HPDE6-E6E7 (cell line): ENCODE data around the gene SLC27A3.

ENCODE experiments used
- DNase-seq: peaks from one replicate; pipeline ENCODE4 v3.0.0; 2011; ENCODE audit warnings: missing footprints; ENCODE audit errors: extremely low spot score

Gene SLC27A3

DNA sequence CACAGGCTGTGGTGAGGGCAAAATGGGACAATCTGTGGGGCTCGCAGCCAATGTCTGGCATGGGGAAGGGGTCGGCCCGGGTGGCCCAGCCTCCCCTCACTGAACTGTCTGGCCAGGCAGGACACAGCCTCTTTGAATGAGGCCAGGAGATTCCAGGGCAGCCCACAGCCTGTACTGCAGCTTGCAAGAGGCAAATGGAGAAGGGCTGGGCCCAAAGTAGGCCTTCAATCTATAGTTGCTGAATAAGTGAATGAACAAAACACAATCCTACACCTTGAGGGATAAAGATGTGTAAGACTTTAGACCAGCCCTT is 23.2 kb downstream of the SLC27A3 start:
- DNase-seq: no peak

DNA sequence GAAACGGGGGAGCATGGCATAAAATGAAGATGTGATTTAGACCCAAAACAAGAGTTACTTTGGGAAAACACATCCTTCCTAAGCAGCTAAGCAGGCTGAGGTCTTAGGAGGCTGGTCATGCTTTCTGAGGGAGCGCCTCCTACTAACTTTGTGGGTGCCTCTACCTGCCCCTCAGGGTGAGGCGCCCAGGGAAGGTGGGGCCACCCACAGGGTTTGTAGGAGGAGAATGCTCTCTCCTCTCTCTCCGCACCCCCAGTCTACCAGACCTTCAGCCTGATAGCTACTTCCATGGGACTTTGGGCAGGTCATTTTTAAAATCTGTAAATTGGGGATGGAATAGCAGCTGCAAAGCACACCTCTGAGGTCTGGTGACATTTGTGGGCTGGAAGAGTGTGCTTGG is 23.8 kb downstream of the SLC27A3 start:
- DNase-seq: no peak

DNA sequence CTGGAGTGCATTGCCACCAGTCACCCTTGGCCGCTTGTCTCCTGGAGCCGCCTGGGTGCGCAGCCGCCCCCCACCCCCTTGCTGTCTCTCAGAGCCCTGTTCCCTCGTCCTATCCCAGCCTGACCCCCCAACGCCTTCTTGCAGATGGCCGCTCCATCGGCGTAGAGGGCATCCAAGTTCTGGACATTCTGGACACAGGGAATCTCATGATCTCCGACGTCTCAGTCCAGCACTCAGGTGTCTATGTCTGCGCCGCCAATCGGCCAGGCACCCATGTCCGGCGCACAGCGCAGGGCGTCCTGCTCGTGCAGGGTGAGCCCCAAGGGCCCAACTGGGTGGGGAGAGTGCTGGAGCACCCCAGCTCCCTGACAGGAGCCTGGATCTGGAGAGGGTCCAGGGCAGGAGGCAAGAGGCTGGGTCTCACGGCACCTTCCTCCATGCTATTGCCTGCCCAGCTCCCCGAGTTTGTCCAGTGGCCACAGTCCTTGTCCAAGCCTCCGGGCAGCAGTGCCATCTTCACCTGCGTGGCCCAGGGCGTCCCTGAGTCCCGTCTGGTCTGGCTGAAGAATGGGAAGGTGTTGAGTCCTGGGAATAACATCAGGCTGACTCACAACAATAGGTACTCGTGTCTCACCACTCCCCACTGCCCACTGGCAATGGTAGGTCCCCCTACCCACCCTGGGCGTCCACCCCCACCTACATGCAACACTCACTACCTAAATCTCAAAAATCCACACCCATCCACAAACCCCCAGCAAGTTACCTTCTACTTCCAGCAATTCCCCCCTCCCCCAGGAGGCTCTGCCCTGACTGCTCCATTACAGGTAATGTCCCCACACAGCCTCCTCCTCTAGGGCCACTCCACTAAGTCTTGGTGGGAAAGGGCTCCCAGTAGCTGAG is 24.6 kb downstream of the SLC27A3 start:
- DNase-seq: no peak

DNA sequence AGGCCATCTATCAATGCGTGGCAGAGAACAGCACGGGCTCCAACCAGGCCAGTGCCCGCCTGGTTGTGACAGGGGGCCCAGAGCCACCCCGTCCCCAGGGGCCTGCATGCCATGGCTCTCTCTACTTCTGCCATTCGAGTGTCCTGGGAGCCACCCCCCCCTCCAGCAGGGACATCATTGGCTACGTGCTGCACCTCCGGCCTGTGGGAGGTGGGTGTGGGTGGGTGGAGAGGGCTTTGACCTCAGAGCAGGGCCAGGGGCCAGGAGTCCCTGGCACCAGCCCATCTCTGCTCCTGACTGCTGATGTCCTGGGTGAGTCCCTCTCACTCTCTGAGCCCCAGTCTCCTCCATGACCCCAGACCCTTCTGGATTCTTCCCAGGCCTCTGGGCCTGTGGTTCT is 25.3 kb downstream of the SLC27A3 start:
- no peak for DNase-seq

DNA sequence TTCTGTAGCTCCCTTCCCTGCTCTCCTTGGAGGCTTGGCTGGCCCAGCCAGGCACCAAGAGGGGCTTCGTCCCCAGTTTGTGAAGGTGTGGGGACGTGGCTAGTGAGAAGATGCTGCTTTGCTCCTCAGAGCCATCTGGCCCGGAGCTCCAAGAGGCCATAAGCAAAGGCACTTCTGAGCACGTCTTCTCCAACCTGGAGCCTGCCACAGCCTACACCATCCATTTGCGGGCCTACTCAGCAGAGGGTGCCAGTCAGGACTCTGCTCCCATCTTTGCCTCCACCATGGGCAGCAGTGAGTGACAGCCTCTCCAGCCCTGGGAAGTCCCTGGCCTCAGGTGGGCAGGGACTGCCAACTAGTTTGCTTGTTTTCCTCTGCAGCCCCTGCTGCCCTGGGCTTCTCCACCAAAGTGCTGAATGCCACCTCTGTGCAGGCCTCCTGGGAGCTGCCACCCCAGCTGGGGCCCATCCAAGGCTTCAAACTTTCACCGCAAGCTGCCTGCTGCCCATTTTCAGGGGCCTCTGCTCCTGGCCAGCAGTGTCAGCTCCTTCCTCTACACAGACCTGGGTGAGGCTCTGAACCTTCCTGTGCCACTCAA is 25.9 kb downstream of the SLC27A3 start:
- no peak for DNase-seq

DNA sequence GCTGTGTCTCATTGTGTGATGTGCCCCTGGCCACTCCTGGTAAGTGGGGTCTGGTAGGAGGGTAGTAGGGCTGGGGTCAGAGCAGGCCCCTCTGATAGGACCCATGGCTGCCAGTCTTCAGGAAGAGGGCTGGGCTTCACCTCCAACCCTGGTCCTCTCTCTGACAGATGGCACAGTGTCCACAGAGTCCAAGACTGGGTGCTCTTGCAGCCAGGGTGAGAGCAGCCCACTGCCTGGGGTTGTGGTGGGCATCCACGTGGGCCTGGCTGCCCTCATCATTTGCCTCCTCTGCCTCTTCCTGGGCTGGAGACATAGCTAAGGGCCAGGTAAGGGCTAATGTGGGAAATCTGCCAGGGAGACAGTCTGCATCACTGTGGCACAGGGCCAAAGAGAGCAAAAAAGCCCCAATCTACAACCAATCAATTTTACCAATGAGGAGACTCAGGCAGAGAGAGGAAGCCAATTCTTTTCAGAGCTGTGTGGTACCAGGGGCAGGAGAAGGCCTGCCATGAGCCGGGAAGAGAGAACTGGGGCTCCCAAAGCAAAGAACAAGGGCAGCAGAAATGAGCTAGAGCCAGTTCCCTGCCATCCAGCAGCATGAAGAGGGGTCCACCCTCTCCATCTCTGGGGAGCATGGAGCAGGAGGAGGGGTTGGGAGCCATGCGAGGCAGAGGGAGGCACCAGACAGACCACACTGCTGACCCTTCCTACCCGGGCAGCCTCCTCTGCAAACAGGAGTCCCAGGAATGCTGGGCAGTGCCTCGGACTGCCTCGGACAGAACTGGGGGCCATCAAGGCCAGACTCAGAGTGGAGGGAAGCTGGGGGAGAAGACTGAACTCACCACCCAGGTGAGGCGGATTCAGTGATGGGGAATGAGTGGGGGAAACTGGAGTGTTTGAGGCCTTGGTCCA is 26.8 kb downstream of the SLC27A3 start:
- DNase-seq: no peak

DNA sequence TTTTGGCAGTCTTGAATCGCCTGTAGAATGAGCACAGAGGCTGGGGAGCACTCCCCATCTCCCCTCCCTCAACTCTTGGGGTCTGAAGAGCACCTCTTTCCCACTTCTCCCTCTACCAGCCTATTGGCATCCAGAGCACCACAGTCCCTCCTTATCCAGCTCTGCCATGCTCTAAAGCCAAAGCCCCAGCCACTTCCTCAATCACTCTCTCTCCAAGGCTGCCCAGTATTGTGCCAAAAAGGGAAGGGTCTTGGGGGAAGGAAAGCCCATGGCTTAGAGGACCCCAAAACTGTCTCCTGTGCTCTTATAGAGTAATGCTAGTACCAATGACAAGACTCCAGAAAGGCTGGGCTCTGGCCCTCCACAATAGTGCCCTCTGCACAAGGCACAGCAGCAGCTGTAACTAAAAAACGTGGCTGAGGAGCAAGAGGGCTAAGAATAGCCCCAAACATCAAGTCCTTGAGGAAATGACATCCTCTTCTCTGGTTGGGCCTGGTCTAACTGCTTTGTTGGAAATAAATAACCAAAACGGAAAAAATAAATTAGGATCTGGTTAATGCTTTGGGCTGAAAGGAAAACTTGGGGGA is 28.4 kb downstream of the SLC27A3 start:
- no peak for DNase-seq

DNA sequence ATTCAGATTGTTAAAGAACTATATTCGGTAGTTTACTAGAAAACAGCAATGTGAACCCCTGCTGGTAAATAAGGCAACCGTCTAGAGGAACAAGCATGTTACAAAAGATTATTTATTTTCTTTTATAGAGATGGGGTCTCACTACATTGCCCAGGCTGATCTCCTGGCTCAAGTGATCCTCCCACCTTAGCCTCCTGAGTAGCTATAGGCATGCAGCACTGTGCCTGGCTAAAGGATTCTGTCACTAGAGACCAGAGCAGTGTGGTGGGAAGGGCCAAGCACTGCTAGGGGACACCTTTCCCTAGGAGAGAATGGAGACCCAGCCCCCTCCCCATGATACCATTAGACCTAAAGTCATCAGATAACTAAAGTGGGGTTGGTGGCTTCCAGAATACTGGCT is 28.9 kb downstream of the SLC27A3 start:
- DNase-seq: no peak

DNA sequence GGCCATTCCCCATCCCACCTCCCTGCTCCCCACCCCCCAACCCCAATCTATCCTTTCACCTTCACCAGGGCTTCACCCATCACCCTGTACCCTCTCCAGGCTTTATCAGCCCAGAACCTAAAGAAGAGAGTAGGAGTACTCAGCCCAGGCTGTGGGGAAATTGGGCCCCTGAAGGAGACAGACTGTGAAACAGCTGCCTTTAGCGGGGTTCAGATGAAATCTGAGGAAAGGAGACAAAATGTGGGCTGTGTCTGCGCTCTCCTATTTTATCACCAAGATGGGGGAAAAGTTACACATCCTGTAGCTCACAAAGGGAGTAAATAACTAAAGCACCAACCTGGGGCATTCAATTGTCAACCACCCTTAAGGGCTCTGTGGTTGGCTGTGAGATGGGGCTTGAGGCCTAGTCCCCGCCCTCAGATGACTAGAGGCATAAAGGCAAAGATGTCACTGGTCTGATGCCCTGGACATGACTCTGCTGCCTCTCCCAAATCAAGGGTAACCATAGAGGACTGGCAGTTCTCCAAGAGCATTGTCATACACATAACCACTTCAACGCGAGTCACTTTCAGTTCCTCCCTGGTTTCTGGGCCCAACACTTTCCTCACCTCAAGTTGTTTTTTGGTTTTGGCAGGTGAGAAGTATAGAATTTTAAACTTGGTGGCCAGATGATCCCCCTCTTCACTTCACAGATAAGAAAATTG is 30.0 kb downstream of the SLC27A3 start:
- peak; percentile 64 for DNase-seq

DNA sequence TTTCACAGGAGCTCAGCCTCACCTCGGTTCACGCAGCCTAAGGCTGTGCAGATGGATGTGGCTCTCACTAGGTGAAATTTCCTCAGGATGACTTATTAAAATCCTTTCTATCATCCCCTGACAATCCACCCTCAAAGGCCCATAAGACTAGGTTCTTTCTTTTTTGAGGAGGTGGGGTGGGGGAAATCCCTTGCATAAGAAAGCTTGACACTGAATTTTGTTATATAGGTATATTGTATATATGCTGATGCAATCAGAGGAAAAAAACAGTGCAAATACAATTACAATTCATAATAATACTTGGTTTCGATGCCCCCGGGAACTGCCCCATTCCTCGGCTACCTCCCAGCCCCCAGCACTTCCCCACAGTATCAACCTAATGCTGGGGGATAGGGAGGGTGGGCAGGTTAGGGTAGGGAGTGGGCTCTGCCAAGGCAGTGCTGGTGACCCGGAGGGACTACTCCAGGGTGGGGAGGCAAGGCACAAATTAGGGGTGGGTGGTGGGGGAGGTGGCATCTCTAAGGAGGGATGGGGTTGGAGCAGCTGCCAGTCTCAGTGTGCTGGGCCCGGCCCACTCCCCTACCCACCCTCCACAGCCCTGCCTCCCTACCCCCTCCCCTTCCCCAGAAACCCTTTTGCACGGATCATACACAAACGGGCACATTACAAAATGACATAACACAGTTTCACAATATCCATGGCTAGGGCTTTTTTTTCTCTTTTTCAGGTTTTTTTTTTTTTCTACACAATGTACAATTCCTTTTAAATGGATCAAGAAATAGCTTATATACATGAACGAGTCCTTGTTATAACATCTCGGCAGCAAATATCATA is 30.9 kb downstream of the SLC27A3 start:
- DNase-seq: no peak

DNA sequence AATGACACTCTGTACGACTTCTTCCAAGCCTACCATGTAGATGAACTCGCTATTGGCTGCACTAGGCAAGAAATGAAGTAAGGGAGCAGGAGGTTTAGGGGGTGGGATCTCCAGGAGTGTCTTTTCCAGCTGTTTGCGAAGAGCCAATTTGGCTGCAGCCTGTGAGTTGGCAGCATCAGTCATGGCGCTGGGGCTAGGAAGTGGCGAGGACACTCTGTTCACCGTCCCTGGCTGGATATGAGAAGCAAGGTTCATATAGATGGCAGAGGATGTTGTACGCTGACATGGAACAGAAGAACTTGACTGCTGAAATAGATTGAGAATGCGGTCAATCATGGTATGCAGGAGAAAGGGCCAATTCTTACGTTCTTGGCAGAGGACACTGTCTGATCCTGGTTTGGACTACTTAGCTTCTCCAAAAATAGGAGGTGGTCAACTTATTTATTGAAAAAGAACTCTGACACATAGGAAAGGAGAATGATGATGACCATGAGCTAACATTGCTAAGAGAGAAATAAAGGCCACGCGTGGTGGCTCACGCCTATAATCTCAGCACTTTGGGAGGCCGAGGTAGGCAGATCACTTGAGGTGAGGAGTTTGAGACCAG is 41.2 kb downstream of the SLC27A3 start:
- DNase-seq: no peak

DNA sequence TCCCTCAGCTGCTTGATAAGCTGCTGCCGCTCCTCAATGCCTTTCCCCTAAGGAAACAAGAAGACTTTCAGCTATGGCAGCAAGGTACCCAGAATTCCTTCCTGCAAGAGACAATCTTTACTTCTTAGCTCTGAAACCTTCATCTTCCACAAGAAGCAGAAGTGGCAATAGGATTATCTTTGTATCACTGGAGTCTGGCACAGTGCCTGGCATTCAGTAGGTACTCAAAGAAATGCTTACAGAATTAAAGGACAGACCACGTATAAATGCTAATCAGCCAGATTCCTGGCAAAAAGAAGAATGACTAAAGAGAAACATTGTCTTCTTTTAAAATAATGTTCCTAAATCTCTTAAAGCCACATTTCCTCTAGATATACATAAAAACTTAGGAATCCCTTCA is 43.7 kb downstream of the SLC27A3 start:
- DNase-seq: no peak

DNA sequence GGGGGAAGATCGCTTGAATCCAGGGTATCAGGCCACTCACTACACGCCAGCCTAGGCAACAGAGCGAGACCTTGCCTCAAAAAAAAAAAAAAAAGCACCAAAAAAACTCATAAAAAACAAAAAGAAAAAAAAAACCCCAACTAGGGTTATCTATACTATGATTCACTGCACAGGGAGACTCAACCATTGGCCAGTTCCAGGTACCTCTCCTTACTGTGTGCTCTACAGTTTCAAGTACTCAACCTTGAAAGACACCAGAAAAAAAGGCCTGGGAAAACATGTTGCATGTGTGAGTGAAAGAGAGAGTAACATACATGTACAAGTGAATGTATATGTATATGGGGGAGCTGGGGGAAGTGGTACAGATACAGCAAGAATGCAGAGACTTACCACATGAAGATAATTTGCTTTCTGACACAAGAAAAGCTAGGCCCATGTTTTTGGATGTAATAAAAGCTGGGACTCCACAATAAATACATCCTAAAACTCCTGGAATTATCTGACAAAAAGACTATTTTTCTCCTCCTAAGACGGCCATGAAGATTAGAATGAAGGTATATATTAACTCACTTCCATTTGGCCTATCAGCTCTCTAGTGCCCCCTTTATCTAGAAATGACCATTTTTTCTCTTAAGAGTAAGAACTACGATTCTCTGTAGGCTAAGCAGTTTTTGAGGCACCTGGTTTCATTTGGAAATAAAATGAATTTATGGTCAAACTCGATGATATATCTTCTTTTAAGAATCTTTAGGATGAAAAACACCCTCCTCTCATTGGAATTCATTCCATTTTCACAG is 52.2 kb downstream of the SLC27A3 start:
- no peak for DNase-seq
